ENCODE measurements around the gene STOM.

STOM gene

DNA sequence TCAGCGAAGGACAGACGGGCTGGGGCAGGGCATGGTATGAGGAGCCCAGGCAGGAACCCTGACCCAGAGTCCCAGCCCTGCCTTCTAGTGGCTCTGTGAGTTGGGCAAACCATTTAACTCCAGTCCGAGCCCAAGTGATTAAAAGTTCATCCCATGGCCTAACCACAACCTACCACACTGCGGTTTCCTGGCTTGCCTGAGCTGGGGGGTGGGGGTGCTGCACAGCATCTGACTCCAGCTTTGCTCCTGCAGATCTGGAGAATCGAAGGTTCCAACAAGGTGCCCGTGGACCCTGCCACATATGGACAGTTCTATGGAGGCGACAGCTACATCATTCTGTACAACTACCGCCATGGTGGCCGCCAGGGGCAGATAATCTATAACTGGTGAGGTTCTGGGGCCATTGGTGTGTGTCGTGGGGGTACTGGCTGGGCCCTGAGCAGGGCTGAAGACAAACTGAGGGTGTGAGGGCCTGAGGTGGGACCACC lies 49.0 kb downstream of the STOM start:
- no peak for DNase-seq

DNA sequence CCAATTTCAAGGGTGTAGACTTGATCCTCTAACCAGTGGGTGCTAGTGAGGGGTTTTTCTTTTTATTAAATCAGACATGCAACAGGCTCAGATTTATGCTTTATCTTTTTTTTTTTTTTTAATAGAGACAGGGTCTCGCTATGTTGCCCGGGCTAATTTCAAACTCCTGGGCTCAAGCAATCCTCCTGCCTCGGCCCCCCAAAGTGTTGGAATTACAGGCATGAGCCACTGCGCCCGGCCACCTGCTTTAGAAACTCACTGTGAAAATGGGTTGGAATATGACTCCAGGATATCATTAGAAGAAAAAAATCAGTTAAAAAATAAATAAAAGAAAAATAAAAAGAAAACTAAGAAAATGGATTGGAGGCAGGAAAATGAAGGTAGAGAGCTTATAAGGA lies 50.7 kb downstream of the STOM start:
- no peak for DNase-seq

DNA sequence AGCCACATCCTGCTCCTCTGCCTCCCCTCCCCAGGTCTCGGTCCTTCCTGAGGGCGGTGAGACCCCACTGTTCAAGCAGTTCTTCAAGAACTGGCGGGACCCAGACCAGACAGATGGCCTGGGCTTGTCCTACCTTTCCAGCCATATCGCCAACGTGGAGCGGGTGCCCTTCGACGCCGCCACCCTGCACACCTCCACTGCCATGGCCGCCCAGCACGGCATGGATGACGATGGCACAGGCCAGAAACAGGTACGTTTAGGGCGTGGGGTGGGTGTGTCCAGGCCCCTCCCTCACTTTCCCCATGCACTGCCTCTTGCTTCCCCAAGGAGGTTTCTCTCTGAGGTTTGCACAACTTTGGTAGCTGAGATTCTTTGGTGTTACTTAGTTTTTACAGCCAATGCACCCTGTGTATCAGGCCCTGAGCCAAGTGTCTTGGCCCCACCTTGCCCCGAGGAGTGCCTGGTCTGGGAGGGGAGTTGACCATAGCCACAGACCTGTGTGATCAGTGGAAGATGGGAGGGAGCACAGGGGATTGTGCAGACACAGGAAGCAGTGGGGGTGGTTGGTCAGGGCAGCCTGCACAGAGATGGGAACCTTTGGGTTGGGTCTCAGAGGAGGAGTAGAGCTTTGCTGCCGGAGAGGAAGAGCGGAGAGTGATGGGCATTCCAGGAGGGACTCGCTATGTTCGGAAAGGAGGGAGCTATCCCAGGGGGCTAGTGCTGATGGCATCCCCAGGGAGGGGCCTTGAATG lies 51.2 kb downstream of the STOM start:
- DNase-seq, result no peak

DNA sequence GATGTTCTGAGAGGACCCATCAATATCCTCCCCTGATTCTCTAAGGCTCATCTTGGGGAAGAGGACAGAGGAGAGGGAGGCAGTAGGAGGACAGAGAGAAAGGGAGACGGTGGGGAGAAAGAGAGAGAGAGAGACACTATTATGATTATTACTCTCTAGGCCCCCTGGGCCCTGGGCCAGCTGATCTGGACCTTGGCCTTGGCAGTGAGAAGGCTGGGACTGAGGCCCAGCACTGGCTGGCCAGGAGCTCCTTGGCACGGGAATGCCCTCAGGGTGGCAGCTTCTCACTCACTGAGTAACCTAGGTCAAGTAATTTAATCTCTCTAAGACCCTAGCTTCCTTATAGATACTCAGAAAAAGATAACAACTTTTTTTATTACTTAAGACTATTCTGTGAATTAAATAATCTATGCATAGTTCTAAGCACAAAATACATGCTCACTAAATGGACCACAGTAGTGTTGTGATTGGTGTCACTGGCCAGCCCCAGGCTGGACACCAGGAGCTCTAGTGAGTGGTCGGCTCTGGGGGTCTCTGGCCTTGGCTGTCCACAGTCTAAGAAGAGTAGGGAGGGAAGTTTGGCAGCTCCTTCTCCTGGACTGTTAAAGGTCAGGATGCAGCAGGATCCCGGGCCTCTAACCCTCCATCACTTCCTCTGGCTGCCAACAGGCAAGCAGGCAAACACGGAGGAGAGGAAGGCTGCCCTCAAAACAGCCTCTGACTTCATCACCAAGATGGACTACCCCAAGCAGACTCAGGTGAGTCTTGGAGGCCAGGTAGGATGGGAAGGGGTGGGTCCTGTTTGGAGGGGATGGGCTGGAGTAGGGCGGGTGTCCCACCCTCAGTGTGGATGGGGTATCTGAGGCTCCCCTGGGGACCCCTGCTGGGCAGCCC lies 52.1 kb downstream of the STOM start:
- no peak for DNase-seq

DNA sequence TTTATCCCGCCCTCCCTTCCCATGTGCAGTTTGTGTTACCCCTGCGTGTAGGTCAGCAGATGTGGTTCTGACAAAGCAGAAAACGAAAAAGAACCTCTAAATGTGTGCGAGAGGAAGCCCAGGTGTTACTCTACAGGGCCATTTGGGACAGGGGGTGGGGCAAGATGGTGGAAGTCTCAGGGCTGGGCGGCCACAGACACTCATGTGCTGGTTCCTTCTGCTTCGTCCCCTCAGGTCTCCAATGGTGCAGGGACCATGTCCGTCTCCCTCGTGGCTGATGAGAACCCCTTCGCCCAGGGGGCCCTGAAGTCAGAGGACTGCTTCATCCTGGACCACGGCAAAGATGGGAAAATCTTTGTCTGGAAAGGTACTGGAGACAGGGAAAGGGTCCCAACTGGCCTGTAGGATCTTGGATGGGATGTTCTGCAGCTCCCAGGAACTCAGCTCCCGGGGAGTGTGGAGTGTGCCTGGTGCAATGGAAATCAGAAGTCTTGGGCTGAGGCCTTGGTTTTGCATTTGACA lies 53.1 kb downstream of the STOM start:
- DNase-seq, result no peak

DNA sequence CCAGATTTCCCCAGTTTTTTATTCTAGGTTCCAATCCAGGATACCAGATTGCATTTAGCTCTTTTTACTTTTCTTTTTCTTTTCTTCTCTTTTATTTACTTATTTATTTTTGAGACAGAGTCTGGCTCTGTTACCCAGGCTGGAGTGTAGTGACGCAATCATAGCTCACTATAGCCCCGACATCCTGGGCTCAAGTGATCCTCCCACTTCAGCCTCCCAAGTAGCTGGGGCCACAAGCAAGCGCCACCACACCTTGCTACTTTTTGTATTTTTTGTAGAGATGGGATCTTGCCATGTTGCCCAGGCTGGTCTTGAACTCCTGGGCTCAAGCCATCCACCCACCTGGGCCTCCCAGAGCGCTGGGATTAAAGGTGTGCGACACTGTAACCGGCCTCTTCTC lies 53.7 kb downstream of the STOM start:
- DNase-seq, result no peak

DNA sequence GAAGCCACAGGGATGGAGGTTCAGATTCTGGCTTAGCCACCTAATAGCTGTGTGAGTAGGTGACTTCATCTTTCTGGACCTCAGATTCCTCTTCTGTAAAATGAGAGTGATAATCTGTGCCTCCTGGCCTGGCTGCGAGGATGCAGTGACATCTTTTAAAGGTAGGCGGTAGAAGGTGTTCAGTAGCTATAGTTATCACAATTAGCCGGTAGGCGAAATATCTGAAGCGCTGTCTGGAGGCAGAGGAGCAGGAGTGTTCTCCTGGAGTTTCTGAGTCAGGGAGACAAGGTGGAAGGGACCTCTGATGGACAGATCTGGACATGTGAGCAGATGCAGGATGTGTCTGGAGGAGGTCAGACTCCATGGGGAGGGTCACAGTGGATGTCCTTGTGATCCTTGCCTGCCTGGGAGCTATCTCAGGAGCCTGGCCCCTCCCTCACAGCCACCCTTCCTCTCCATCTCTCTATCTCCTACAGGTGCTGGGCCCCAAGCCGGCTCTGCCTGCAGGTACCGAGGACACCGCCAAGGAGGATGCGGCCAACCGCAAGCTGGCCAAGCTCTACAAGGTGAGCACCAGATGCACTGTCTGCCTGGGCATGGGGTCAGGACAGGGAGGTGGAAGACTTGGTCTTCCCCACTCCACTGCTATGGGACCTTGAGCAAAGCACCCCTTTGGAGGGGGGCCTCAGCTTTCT lies 56.4 kb downstream of the STOM start:
- DNase-seq, result no peak

DNA sequence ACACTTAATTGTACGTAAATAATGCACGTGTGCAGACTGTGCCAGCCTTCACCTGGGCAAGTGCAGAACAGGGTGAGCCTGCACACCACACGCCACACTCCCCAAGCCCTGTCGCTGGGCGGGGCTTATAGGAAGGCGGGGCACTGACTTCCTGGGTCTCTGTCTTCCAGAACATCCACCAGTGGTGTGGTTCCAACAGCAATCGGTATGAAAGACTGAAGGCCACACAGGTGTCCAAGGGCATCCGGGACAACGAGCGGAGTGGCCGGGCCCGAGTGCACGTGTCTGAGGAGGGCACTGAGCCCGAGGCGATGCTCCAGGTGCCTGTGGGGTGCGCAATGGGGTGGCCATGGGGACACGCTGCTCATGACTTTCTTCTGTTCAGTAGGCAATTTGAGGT lies 57.9 kb downstream of the STOM start:
- no peak for DNase-seq

DNA sequence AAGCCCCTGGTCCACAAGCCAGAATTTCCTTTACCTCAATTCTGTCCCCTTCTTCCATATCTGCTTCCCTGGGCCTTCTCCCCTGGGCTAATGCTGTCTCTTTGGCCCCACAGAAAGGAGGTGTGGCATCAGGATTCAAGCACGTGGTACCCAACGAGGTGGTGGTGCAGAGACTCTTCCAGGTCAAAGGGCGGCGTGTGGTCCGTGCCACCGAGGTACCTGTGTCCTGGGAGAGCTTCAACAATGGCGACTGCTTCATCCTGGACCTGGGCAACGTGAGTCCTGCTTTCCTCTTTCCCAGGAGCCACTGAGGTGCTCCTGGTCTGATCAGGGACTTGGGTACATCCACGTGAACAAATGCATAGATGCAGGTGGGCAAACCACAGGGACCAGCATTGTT lies 59.5 kb downstream of the STOM start:
- no peak for DNase-seq

DNA sequence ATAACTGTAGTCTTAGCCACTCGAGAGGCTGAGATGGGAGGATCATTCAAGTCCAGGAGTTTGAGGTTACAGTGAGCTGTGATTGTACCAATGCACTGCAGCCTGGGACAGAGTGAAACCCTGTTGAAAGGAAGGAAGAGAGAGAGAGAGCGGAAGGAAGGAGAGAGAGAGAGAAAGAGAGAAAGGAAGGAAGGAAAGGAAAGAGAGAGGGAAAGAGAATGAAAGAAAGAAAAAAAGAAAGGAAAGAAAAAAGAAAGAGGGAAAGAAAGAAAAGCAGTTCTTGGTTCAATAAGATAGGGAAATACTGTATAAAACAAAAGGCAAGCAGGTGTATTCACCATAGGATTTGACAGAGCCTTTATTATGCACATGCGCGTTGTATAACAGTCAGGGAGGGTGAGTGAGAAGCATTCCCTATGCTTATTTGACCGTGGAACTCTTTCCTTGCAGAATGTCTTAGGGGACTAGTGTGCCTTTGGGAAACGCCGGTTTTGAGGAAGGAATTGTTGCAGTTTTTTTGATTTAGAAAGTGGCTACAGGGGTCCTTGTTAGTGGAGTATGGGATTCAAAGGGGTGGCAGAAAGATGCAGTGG lies 60.1 kb downstream of the STOM start:
- DNase-seq, result no peak

DNA sequence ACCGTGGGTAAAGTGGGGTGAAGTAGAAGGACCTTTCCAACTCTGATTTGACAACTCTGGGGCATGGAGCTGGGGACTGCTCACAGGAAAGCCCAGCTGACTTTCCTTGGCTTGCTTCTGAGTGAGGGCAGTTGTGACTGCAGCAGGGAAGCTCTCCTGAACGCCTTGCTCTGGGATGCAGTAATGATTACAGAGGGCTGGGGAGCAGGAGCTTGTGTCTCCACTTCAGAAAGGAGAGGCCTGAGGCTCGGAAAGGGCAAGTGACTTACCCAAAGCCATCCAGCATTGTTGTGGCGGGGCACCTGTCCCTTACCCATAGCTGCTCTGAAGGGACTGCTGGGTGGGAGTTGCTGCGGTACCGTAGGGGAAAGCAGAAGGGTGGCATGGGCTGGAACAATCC lies 60.9 kb downstream of the STOM start:
- no peak for DNase-seq

DNA sequence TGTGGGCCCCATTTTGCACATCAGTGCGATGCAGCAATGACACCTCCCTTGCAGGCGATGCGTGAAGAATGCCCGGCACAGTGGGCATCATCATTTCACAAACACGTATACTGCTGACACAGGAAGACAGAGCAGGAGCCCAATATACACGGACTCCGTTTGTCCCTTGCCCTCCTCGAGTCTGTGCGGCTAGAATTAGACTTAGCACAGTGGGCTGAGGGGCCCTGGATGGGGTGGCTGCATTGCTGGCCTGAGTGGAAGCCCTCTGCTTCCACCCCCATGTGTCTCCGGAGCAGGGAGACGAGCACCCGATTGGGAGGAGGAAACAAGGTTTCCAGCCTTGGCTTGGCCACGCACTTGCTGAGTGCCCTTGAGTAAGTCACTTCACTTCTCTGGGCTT lies 61.3 kb downstream of the STOM start:
- no peak for DNase-seq

DNA sequence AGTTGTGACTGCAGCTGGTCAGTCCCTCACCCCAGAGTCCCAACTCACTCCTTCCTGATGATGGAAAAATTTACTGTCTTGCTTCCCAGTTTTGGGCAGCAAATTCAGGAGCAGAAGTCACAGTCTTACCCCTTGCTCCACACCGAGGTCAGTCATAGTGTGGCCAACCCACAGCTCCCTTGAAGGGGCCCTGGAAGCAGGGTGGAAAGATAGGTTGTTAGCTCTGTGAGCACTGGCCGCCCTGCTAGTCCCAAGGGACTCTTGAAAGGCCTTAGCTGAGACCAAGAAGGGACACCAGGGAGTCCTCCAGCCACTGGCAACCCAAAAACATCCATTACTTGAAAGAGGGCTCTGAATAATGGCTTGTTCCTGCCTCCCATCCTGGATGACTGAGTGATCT lies 62.1 kb downstream of the STOM start:
- no peak for DNase-seq

DNA sequence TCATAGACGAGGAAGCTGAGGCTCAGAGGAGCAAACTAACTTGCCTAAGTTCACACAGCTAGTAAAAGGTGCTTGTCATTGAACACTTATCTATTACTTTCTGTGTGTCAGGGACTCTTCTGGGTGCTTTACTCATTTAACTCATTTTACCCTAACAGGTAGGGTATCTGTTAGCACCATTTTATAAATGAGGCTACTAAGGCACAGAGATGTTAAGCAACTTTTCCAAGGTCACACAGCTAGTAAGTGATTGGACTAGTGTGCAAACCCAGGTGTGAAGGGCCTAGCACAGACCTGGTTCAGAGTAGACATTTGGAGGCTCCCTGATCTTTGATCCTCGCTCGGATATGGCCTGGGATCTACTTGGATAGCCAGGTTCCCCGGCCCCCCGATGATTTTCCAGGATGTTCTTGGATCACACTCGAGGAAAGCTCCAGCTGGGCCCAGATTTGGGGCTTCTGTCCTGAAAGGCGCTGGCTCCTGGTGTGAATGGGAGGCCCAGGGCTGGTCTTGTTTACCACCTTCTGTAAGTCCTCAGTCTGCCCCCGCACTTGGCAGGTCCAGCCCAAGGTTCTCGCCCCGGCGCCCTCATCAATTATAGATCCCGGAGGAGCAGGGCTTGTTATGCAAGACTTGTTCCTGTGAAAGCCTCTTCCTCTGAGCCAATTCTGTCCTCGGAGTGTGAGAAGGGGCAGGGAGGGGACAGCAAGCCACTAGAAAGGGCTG lies 64.6 kb downstream of the STOM start:
- DNase-seq, result no peak

DNA sequence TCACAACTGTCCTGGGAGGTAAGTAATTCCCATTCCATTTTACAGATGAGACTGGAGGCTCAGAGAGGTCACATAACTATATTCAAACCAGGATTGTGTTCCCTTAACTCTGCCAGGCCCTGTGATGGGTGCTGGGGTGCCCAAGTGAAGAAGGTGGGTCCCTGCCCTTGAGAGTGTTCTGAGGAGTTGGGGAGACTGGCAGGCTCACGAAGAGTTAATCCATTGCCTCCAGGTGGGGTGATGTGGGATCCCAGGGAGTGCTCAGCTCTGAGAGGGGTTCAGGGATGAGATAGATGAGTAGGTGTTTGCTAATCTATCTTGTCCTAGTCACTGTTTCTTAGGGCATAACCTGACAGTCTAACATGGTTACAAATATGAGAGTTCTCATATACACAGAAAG lies 65.3 kb downstream of the STOM start:
- DNase-seq, result no peak

DNA sequence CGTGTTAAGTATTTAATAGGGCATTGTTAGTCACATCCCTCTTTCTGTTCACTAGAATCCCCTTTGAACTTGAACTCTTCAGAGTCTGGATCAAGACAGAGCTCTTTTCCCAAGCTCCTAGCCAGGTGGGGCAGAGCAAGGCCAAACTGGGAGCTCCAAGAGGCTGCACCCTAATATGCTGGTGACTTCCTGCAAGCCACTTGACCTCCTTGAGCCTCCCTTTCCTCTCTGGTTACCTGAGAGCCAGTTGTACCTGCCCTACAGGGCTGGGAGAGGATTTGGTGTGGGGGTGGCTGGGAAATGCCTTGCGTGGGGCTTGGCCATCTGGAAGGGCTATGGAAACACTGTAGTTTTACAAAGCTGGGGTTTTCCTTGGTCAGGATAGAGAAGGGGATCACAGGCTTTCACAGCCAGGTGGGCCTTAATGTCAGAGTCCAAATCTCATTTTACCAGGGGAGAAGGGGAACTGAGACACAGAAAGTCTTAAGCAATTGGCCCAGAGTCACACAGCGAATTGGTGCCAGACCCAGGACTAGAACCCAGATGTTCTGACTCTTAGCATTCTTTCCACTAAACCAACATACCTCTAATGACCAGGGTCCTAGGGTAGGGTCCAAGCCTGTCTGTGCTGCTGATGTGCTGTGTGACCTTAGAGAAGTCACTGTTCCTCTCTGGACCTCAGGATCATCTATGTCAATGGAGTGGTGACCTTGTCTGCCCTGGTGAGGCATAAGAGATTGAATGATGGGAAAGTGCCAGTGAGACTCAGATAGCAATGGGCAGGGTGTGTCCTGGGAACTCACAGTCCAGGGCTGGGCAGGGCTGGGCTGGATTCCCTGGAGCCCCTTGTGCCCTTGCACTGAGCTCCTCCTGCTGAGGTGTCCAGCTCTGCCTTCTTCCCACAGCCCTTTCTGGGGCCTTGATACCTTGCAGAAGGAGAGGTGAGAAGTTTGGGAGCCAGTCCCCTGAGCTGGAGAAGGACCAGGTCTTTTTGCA lies 66.3 kb downstream of the STOM start:
- DNase-seq, result no peak

DNA sequence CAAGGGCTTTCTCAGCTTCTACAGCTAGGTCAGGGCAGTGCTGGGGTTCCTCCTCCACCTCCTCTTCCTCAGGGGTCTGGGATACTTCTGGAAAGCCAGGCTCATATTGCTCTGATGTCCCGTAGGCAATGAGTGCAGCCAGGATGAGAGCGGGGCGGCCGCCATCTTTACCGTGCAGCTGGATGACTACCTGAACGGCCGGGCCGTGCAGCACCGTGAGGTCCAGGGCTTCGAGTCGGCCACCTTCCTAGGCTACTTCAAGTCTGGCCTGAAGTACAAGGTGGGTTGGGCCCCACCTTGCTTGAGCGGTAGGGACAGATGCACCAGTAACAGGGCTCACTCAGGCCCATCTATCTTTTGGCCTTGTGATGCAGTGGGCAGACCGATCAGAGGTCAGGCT lies 67.3 kb downstream of the STOM start:
- DNase-seq, result no peak

DNA sequence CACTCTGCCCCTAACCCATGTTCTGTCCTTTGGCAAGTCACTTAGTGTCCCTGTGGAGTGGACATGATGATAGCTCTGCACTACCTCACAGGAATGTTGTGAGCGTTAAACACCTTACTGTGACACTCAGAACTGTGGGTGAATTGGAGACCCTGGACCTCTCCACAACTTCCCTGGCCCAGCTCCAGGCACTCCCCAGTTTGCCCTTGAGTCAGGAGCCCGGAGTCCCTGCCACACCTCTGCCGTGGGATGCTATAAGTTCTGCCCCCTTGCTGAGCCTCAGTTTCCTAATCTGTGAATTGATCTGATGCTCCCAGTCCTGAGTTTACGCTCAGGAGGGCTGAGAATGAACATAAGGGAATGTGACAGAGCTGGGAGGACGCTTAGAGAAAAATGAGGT lies 67.7 kb downstream of the STOM start:
- no peak for DNase-seq

DNA sequence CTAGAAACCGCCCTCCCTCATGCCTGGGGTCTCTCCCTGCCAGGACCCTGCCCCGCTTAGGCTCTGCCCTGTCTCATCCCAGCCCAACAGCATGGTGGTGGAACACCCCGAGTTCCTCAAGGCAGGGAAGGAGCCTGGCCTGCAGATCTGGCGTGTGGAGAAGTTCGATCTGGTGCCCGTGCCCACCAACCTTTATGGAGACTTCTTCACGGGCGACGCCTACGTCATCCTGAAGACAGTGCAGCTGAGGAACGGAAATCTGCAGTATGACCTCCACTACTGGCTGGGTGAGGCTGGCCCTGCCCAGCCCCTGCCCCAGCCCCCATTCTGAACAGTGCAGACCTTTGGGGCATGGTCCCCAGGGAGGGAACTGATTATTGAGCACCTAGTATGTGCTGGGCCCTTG lies 68.2 kb downstream of the STOM start:
- DNase-seq, result no peak

DNA sequence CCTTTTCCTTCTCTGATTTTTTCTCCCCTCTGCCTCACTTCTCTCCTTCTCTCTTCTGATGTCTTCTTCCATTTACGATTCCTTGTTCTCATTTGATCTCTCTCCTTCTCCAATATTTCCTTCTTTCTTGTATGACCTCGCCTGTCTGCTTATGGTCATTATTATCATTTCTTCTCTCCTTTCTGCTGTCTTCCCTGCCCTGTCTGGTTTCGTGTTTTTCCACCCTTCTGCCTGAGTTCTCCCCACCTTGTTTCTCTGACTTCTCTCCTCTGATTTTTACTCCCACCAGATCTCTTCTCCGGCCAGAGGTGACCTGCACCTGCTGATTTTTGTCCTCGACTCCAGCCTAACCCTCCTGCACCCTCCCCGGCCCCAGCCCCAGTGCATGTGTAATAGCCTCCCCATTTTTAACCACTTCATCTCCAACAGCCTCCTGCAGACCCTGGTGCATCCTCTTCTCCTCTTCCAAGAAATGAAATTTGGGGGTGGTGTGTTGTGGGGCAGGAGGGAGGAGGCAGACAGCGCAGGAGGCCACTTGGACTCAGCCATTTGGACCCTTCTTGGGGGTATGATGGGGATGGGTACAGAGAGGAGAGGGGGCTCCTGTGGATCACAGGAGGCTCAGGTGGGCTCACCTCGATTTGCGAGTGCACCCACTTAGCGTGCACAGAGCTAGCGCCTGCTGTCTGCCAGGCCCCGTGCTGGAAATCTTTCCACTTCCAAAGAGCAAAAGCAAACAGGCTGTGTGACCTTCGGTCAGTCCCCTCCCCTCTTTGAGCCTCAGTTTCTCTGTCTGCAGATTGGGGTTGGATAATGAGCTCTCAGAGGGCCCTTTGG lies 69.5 kb downstream of the STOM start:
- no peak for DNase-seq
